HG02943 (cell line): Measurements from ENCODE around the gene KL.

Source experiments
- ATAC-seq: cut with Tn5 transposase; IDR thresholded peaks from one replicate; pipeline ENCODE4 v1.9.1; 2021; ENCODE audit warnings: mild to moderate bottlenecking, low read depth, moderate library complexity; ENCODE audit not compliant: unreplicated experiment

The KL gene

GRCh38 chr13:33076001-33076992 is 60.1 kb downstream of the KL start:
- ATAC-seq: no peak

GRCh38 chr13:33078263-33078662 is 62.0 kb downstream of the KL start:
- ATAC-seq: no peak

- no peak for ATAC-seq
Observed at GRCh38 chr13:33079960-33080359, 63.7 kb downstream of the KL start.

GRCh38 chr13:33080972-33081590 is 64.9 kb downstream of the KL start:
- ATAC-seq: no peak

- no peak for ATAC-seq
Observed at GRCh38 chr13:33081666-33082065, 65.4 kb downstream of the KL start.

- no peak for ATAC-seq
Observed at GRCh38 chr13:33083054-33083453, 66.8 kb downstream of the KL start.

GRCh38 chr13:33087091-33087490 is 70.9 kb downstream of the KL start:
- no peak for ATAC-seq

GRCh38 chr13:33087790-33088189 is 71.6 kb downstream of the KL start:
- no peak for ATAC-seq

- ATAC-seq: no peak
Observed at GRCh38 chr13:33089311-33089710, 73.1 kb downstream of the KL start.

- ATAC-seq: no peak
Observed at GRCh38 chr13:33090755-33091414, 74.7 kb downstream of the KL start.

- ATAC-seq: no peak
Observed at GRCh38 chr13:33091415-33091774, 75.2 kb downstream of the KL start.

GRCh38 chr13:33092073-33092987 is 76.1 kb downstream of the KL start:
- no peak for ATAC-seq

- ATAC-seq: no peak
Observed at GRCh38 chr13:33096886-33097605, 80.8 kb downstream of the KL start.

GRCh38 chr13:33099860-33100259 is 83.6 kb downstream of the KL start:
- no peak for ATAC-seq

GRCh38 chr13:33100886-33101285 is 84.7 kb downstream of the KL start:
- no peak for ATAC-seq

GRCh38 chr13:33101835-33102234 is 85.6 kb downstream of the KL start:
- ATAC-seq: no peak

GRCh38 chr13:33103457-33103856 is 87.2 kb downstream of the KL start:
- no peak for ATAC-seq

GRCh38 chr13:33105387-33106005 is 89.3 kb downstream of the KL start:
- no peak for ATAC-seq

- ATAC-seq: no peak
Observed at GRCh38 chr13:33106656-33107360, 90.6 kb downstream of the KL start.
